T-helper 1 cell treated with Interleukin-12 subunit alpha and Interleukin-12 subunit beta and Interleukin-4 antibody, amounts not matched to agents 30 μg/mL and 1 μg/mL, for 36 hours (primary cell): Measurements from ENCODE around the gene ANKS1B.

Experiments used
- H3K27ac Mint-ChIP-seq: one replicate; pipeline ENCODE4 v1.8.0; 2021; ENCODE audit warnings: mild to moderate bottlenecking, mixed read lengths
- H3K27me3 Mint-ChIP-seq: one replicate; pipeline ENCODE4 v1.8.0; 2021; ENCODE audit warnings: low read depth, mixed read lengths
- H3K36me3 Mint-ChIP-seq: one replicate; pipeline ENCODE4 v1.8.0; 2021; ENCODE audit warnings: low read depth, mixed read lengths
- H3K4me1 Mint-ChIP-seq: one replicate; pipeline ENCODE4 v1.8.0; 2021; ENCODE audit warnings: low read depth, mixed read lengths
- H3K4me3 Mint-ChIP-seq: one replicate; pipeline ENCODE4 v1.8.0; 2021; ENCODE audit warnings: mild to moderate bottlenecking, moderate library complexity, mixed read lengths
- H3K9me3 Mint-ChIP-seq: one replicate; pipeline ENCODE4 v1.8.0; 2021; ENCODE audit warnings: mixed read lengths

The ANKS1B gene

GRCh38 chr12:99549196-99549595 is 435.5 kb downstream of the ANKS1B start:
- Mint-ChIP-seq H3K4me3 (no peak overlapping the region), H3K27ac (no peak overlapping the region), H3K4me1 (no peaks in the 10 kb centered on the region), H3K36me3 (no peaks in the 10 kb centered on the region), H3K9me3 (no peaks in the 10 kb centered on the region), H3K27me3 (no peaks in the 10 kb centered on the region)

DNA sequence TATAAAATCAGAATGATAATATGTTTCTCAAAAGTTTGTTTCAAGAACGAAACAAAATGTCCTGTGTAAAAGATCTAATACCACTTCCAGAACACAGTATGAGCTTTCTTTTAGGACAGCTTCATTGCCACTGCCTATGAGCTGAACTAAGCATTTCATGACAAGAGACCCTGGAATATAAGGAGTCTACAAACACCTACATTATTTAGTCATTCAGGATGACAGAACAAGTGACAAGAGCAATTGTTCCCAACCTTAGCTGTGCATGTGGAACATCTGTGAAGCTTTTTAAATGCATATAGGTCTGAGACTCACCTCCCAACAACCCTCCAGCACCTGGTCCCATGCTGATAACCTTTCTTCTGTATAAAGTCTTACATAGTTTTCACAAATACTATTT is 440.3 kb downstream of the ANKS1B start:
- Mint-ChIP-seq H3K9me3 (peaks cover 6% of the 10 kb centered on the region), H3K4me1 (no peaks in the 10 kb centered on the region), H3K27me3 (no peaks in the 10 kb centered on the region), H3K27ac (no peak overlapping the region), H3K36me3 (no peaks in the 10 kb centered on the region), H3K4me3 (no peak overlapping the region)

GRCh38 chr12:99529966-99530365 is 454.8 kb downstream of the ANKS1B start:
- Mint-ChIP-seq H3K36me3 (no peaks in the 10 kb centered on the region), H3K4me1 (no peaks in the 10 kb centered on the region), H3K27ac (no peak overlapping the region), H3K9me3 (peaks cover 6% of the 10 kb centered on the region), H3K27me3 (no peaks in the 10 kb centered on the region), H3K4me3 (no peak overlapping the region)

- H3K9me3 Mint-ChIP-seq: peaks cover 14% of the 10 kb centered on the region
- H3K4me3 Mint-ChIP-seq: no peak overlapping the region
- no peaks in the 10 kb centered on the region for H3K36me3 Mint-ChIP-seq
- H3K27me3 Mint-ChIP-seq: no peaks in the 10 kb centered on the region
- H3K27ac Mint-ChIP-seq: no peak overlapping the region
- H3K4me1 Mint-ChIP-seq: no peaks in the 10 kb centered on the region
These were observed 456.3 kb downstream of the ANKS1B start for GRCh38 chr12:99528478-99528877.

- Mint-ChIP-seq H3K27me3 (no peaks in the 10 kb centered on the region), H3K36me3 (no peaks in the 10 kb centered on the region), H3K4me3 (no peak overlapping the region), H3K4me1 (no peaks in the 10 kb centered on the region), H3K9me3 (peaks cover 12% of the 10 kb centered on the region), H3K27ac (no peak overlapping the region)
These were observed 460.9 kb downstream of the ANKS1B start for GRCh38 chr12:99523853-99524252.

DNA sequence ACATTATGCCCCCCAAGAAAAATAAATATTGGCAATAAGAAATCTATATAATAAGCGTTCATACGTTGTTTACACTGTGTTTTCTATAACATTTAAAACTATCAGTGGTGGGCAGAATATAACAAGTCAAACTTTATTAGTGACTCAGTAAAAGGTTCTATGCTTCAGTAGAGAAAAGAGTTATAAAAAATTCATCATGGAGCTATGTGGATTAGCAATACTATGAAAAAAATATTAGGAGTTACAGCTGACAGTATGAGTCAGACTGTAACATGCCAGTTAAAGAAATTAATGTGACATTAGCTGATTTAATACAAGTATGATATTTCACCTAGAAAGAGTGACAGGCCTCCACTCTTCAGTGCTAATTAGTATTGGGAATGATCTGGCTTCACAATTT is 462.3 kb downstream of the ANKS1B start:
- H3K9me3 Mint-ChIP-seq: peaks cover 12% of the 10 kb centered on the region
- no peaks in the 10 kb centered on the region for H3K27me3 Mint-ChIP-seq
- H3K27ac Mint-ChIP-seq: no peak overlapping the region
- H3K4me1 Mint-ChIP-seq: no peaks in the 10 kb centered on the region
- H3K4me3 Mint-ChIP-seq: no peak overlapping the region
- H3K36me3 Mint-ChIP-seq: no peaks in the 10 kb centered on the region

DNA sequence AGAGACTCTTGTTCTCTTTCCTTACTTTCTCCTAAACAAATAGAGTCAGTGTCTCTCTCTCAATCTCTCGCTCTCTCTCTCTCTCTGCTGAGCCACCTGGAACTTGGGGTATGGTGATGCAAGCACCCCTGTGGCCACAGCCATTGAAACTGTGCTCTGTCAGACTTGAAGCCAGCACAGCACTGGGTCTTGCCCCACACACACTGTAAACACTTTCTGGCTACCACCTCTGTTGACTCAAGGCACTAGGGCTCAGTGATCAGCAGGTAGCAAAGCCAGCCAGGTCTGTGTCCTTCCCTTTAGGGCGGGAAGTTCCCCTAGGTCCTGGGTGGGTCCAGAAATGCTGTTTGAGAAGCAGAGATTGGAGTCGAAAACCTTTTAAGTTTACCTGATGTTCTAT is 463.1 kb downstream of the ANKS1B start:
- H3K27me3 Mint-ChIP-seq: no peaks in the 10 kb centered on the region
- H3K4me1 Mint-ChIP-seq: no peaks in the 10 kb centered on the region

GRCh38 chr12:99513066-99513465 is 471.7 kb downstream of the ANKS1B start:
- Mint-ChIP-seq H3K4me1 (no peaks in the 10 kb centered on the region), H3K4me3 (no peak overlapping the region), H3K27ac (no peak overlapping the region), H3K9me3 (peaks cover 13% of the 10 kb centered on the region), H3K36me3 (no peaks in the 10 kb centered on the region), H3K27me3 (no peaks in the 10 kb centered on the region)

More for the DNA sequence above, 463.1 kb downstream of the ANKS1B start:
- Mint-ChIP-seq H3K4me3 (no peak overlapping the region), H3K27ac (no peak overlapping the region), H3K9me3 (peaks cover 10% of the 10 kb centered on the region), H3K36me3 (no peaks in the 10 kb centered on the region)

DNA sequence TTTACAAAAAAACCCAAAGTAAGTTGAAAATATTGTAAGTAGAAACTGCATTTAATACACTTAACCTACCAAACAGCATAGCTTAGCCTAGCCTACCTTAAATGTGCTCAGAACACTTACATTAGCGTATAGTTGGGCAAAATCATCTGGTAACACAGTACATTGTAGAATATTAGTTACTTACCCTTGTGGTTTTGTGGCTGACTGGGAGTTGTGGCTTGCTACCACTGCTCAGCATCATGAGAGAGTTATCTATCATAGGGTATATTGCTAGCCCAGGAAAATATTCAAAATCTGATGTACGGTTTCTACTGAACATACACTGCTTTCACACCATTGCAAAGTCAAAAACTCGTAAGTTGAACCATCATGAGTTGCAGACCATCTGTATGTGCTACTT is 478.9 kb downstream of the ANKS1B start:
- Mint-ChIP-seq H3K9me3 (peaks cover 7% of the 10 kb centered on the region), H3K36me3 (no peaks in the 10 kb centered on the region)

GRCh38 chr12:99498756-99499155 is 486.0 kb downstream of the ANKS1B start:
- no peak overlapping the region for H3K4me3 Mint-ChIP-seq
- H3K9me3 Mint-ChIP-seq: peaks cover 4% of the 10 kb centered on the region
- H3K27me3 Mint-ChIP-seq: no peaks in the 10 kb centered on the region
- H3K4me1 Mint-ChIP-seq: no peaks in the 10 kb centered on the region
- H3K36me3 Mint-ChIP-seq: no peaks in the 10 kb centered on the region
- no peak overlapping the region for H3K27ac Mint-ChIP-seq

More for the DNA sequence above, 478.9 kb downstream of the ANKS1B start:
- Mint-ChIP-seq H3K27ac (no peak overlapping the region), H3K4me1 (no peaks in the 10 kb centered on the region), H3K4me3 (no peak overlapping the region), H3K27me3 (no peaks in the 10 kb centered on the region)

DNA sequence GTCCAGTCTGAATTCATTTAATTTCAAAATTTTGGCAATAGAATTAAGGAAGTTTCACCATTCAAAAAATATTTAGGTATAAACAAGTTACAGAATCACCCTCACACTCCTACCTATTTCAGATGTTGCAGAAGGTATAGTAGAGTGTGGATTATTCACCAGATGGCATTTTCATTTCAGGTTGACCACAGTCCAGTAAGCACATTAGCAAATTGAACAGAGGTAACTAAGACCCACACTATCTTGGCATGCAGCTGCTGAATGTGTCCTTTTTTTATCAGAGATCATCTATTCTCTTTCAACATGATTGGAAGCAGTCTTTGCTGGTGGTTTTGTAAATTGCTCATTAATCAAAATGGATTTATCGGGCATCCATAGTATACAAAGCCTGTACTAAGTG is 488.9 kb downstream of the ANKS1B start:
- Mint-ChIP-seq H3K27ac (no peak overlapping the region), H3K4me3 (no peak overlapping the region), H3K9me3 (peaks cover 2% of the 10 kb centered on the region), H3K36me3 (no peaks in the 10 kb centered on the region), H3K27me3 (no peaks in the 10 kb centered on the region), H3K4me1 (no peaks in the 10 kb centered on the region)

DNA sequence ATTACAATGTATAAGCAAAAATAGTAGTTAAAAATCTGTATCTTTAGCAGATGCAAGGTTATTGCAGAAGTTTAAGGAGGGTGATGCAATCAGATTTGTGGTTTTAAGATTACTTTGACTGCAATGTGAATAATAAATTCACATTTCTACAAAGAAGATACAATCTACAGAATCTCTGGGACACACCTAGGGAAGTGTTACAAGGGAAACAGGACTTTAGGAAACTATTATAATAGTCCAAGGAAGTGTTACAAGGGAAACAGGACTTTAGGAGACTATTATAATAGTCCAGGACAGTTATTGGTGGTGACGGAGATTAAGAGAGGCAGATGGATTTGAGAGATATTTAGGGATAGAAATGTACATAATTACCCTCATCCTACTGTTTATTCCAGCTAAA is 491.5 kb downstream of the ANKS1B start:
- no peaks in the 10 kb centered on the region for H3K4me1 Mint-ChIP-seq
- no peaks in the 10 kb centered on the region for H3K27me3 Mint-ChIP-seq
- no peak overlapping the region for H3K4me3 Mint-ChIP-seq
- no peaks in the 10 kb centered on the region for H3K9me3 Mint-ChIP-seq
- H3K36me3 Mint-ChIP-seq: no peaks in the 10 kb centered on the region
- no peak overlapping the region for H3K27ac Mint-ChIP-seq

DNA sequence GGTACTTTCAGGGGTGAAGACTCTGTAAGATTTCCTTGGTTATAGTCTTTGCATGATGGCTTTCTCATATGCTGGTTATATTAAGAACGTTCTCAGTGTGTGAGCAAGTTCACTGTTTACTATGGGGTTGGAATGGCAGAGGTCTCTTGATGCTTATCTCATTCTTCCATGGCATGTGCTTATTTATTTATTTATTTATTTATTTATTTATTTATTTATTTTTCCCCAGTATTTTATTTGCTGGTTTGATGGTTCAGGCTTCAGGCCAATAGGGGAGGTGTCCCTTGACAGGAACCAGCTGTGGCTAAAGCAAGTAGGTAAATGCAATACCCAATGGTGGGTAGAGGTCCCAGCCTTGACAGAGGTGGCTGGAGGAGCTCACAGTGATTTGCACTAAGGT is 498.5 kb downstream of the ANKS1B start:
- no peak overlapping the region for H3K4me3 Mint-ChIP-seq
- H3K36me3 Mint-ChIP-seq: no peaks in the 10 kb centered on the region
- no peaks in the 10 kb centered on the region for H3K4me1 Mint-ChIP-seq
- no peak overlapping the region for H3K27ac Mint-ChIP-seq
- H3K9me3 Mint-ChIP-seq: peaks cover 5% of the 10 kb centered on the region
- H3K27me3 Mint-ChIP-seq: no peaks in the 10 kb centered on the region

- Mint-ChIP-seq H3K4me3 (no peak overlapping the region), H3K27ac (no peak overlapping the region), H3K27me3 (no peaks in the 10 kb centered on the region), H3K9me3 (peaks cover 5% of the 10 kb centered on the region), H3K4me1 (no peaks in the 10 kb centered on the region), H3K36me3 (no peaks in the 10 kb centered on the region)
These were observed 505.6 kb downstream of the ANKS1B start for GRCh38 chr12:99479149-99479548.

DNA sequence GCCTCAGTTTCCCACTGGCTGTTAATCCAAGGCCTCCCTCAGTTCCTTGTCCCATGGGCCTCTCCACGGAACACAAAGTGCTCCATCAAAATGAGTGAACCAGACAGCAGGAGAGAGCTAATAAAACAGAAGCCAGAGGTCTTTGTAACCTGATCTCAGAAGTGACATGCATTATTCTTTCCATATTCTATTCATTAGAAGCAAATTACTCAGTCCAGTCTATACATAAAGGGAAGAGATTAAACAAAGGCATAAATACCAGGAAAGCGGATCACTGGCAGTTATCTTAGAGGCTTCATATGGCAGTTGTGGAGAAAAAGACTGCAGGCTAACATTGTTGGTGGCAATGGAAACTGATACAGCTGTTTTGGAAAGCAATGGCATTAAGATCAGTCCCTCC is 507.8 kb downstream of the ANKS1B start:
- no peaks in the 10 kb centered on the region for H3K4me1 Mint-ChIP-seq

GRCh38 chr12:99455350-99456035 is 529.2 kb downstream of the ANKS1B start:
- Mint-ChIP-seq H3K27ac (no peak overlapping the region), H3K9me3 (peaks cover 17% of the 10 kb centered on the region), H3K36me3 (no peaks in the 10 kb centered on the region), H3K27me3 (no peaks in the 10 kb centered on the region), H3K4me3 (no peak overlapping the region), H3K4me1 (no peaks in the 10 kb centered on the region)

More for the DNA sequence above, 507.8 kb downstream of the ANKS1B start:
- Mint-ChIP-seq H3K27ac (no peak overlapping the region), H3K36me3 (no peaks in the 10 kb centered on the region), H3K27me3 (no peaks in the 10 kb centered on the region), H3K9me3 (no peaks in the 10 kb centered on the region), H3K4me3 (no peak overlapping the region)
